Transverse colon (tissue), 4 donors: Measurements from ENCODE around the gene FER.

Experiments used
- CTCF ChIP-seq, 5 experiments: fragments of 200-600 bp in 3 of 5; fragments of 450-650 bp in 2 of 5; sonication (generic) in 3 of 5; IDR thresholded peaks; 1 replicate in 2 of 5; 2 replicates in 3 of 5; pipeline ENCODE4 v1.5.1; 2016 to 2017; ENCODE audit warnings: antibody characterized with exemption in 5 of 5, inconsistent platforms in 3 of 5, mild to moderate bottlenecking in 2 of 5, moderate library complexity in 1 of 5
- POLR2A ChIP-seq: fragments of 450-650 bp; IDR thresholded peaks from one replicate; pipeline ENCODE4 v1.6.1; 2016; ENCODE audit warnings: antibody characterized with exemption, mild to moderate bottlenecking, moderate library complexity
- POLR2AphosphoS5 ChIP-seq, 3 donors: sonication (generic); formaldehyde crosslinking; IDR thresholded peaks; one replicate each; pipeline ENCODE4 v1.6.1; 2016; ENCODE audit warnings: antibody characterized with exemption in 3 of 3

GRCh38 chr5:108707141-108707540 is 40.6 kb upstream of the FER start:
- TF ChIP-seq CTCF (IDR thresholded peaks at IDR 0.05) (no peak), POLR2A (no peak), POLR2AphosphoS5 (IDR thresholded peaks at IDR 0.05) (no peak)
